Neural progenitor cell (in vitro differentiated cells): Measurements from ENCODE around the gene SHISA3.

Experiments used
- EZH2 ChIP-seq: fragments of 200-600 bp; sonication (generic); IDR thresholded peaks from 2 replicates; pipeline ENCODE4 v1.6.1; 2017; ENCODE audit warnings: antibody characterized with exemption, mild to moderate bottlenecking, moderate library complexity
- EZH2phosphoT487 ChIP-seq: fragments of 200-600 bp; sonication (generic); IDR thresholded peaks from 2 replicates; pipeline ENCODE4 v1.6.1; 2017; ENCODE audit warnings: antibody characterized with exemption
- TF ChIP-seq, protein P1 (sequence below): fragments of 200-600 bp; sonication (generic); IDR thresholded peaks from 2 replicates; pipeline ENCODE4 v1.5.1; 2017; ENCODE audit warnings: antibody characterized with exemption, mild to moderate bottlenecking

DNA sequence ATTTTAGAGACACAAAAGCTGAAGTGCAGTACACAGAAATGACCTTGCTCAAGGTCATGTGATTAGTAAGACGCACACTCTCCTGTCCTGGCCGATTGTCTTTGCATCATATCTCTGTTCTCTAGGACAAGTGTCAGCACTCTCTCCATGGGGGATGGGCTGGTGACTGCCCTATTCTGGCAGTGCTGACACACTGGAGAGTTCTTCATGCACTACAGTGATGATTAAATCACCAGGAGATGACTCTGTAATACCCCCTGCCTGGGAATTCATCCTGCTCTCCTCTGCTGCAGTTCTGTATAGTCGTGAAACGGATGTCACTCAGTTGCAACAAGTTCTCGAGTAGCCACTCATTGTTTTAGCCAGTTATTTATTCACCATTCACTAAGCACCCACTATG, 5.3 kb upstream of the SHISA3 start:
- no peak for TF ChIP-seq EZH2phosphoT487
- TF ChIP-seq, protein P1, sequence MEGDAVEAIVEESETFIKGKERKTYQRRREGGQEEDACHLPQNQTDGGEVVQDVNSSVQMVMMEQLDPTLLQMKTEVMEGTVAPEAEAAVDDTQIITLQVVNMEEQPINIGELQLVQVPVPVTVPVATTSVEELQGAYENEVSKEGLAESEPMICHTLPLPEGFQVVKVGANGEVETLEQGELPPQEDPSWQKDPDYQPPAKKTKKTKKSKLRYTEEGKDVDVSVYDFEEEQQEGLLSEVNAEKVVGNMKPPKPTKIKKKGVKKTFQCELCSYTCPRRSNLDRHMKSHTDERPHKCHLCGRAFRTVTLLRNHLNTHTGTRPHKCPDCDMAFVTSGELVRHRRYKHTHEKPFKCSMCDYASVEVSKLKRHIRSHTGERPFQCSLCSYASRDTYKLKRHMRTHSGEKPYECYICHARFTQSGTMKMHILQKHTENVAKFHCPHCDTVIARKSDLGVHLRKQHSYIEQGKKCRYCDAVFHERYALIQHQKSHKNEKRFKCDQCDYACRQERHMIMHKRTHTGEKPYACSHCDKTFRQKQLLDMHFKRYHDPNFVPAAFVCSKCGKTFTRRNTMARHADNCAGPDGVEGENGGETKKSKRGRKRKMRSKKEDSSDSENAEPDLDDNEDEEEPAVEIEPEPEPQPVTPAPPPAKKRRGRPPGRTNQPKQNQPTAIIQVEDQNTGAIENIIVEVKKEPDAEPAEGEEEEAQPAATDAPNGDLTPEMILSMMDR, result no peak
- no peak for TF ChIP-seq EZH2
